ENCODE data around the gene CPNE2. TPM values are rescaled to one million over a fixed set of nuclear protein-coding genes. Genes with fewer than 3 reads are reported as not detected.

The CPNE2 gene
- total and polyA plus RNA-seq, 3 donors from 2014 or later, result 18.3 to 51.8 (median 25.2) TPM

DNA sequence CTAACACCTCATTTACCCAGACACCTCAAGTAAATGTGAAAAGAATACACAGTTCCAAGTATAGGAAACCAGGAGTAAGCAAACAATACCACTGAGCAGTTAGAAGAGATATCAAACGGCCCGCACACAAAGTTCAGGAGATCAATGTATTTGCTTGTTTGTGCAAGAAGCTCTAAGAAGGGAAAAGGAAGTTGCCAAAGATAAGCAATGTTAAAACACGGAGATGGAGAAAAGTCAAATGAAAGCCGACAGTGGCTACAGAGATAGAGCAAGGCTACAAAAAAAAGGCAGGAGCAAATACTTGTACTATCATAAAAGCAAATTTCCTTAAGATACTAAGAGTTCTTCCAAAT, 63.9 kb downstream of the CPNE2 start:
- Histone ChIP-seq H3K27ac (no peak overlapping the region), H3K4me1 (peaks cover 12% of the 10 kb centered on the region), H3K36me3 (ENCODE audit: low read depth, missing control alignments) (no peaks in the 10 kb centered on the region), H3K9me3 (no peaks in the 10 kb centered on the region), H3K4me3 (no peak overlapping the region), H3K27me3 (no peaks in the 10 kb centered on the region)
- no peak for DNase-seq
- intact Hi-C loops (cut with DNase I; ENCODE audit: low total_unique reads), result no loop called here
- 33 to 44% methylated on average over 4 of the region's 4 CpGs for WGBS, 2 donors
- TF ChIP-seq, protein P1, sequence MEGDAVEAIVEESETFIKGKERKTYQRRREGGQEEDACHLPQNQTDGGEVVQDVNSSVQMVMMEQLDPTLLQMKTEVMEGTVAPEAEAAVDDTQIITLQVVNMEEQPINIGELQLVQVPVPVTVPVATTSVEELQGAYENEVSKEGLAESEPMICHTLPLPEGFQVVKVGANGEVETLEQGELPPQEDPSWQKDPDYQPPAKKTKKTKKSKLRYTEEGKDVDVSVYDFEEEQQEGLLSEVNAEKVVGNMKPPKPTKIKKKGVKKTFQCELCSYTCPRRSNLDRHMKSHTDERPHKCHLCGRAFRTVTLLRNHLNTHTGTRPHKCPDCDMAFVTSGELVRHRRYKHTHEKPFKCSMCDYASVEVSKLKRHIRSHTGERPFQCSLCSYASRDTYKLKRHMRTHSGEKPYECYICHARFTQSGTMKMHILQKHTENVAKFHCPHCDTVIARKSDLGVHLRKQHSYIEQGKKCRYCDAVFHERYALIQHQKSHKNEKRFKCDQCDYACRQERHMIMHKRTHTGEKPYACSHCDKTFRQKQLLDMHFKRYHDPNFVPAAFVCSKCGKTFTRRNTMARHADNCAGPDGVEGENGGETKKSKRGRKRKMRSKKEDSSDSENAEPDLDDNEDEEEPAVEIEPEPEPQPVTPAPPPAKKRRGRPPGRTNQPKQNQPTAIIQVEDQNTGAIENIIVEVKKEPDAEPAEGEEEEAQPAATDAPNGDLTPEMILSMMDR (IDR thresholded peaks at IDR 0.05), result no peak
- no peak for TF ChIP-seq POLR2A (IDR thresholded peaks at IDR 0.05)

DNA sequence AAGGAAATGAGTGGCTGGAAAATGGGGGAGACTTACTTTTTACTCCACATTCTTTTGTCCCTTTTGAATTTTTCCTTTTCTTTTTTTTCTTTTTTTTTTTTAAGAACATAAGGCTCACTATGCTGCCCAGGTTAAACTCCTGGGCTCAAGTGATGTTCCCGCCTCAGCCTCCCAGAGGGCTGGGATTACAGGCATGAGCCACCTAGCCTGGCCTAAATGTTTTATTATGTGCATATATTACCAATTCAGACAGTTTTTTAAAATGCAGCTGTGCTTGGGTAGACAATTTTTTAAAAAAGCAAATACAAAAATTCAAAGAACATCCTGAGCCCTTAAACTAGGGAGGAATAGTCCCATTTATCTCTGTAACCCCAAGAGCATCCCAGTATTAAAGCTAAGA, 65.2 kb downstream of the CPNE2 start:
- no peak for DNase-seq
- TF ChIP-seq, protein P1 (IDR thresholded peaks at IDR 0.05), result no peak
- no peak for TF ChIP-seq POLR2A (IDR thresholded peaks at IDR 0.05)
- no peaks in the 10 kb centered on the region for H3K36me3 ChIP-seq (ENCODE audit: low read depth, missing control alignments)
- no peak overlapping the region for H3K27ac ChIP-seq
- intact Hi-C loops (cut with DNase I; ENCODE audit: low total_unique reads), result no loop called here
- no peak overlapping the region for H3K4me3 ChIP-seq
- no peaks in the 10 kb centered on the region for H3K4me1 ChIP-seq
- WGBS, 2 donors, result 97 to 100% methylated on average over 1 of the region's 1 CpG
- H3K27me3 ChIP-seq, result no peaks in the 10 kb centered on the region
- no peaks in the 10 kb centered on the region for H3K9me3 ChIP-seq

DNA sequence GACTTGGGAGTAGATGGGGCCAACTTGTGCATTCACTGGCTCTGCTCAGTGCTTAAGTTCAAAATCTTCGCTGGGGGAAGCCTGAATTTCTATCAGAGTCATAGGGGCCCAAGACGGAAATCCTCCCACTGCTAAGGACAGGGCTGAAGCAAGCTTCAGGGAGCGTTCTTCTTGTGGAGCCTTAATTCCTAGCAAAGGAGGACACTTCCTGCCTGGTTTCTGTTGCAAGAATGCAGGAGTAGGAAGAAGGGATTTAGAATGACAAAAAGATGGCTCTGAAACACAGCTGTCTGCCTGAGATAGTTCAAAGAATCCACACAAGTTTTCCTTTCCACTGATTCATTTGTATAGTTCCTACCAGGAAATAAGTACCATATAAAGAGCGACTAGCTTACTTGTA, 67.1 kb downstream of the CPNE2 start:
- WGBS, 2 donors, result 79 to 82% methylated on average over 4 of the region's 4 CpGs
- Histone ChIP-seq H3K27ac (no peak overlapping the region), H3K4me3 (no peak overlapping the region), H3K4me1 (no peaks in the 10 kb centered on the region), H3K36me3 (ENCODE audit: low read depth, missing control alignments) (no peaks in the 10 kb centered on the region), H3K27me3 (no peaks in the 10 kb centered on the region), H3K9me3 (no peaks in the 10 kb centered on the region)
- no peak for DNase-seq
- intact Hi-C loops (cut with DNase I; ENCODE audit: low total_unique reads), result no loop called here
- TF ChIP-seq, protein P1 (IDR thresholded peaks at IDR 0.05), result no peak
- TF ChIP-seq POLR2A (IDR thresholded peaks at IDR 0.05), result no peak

DNA sequence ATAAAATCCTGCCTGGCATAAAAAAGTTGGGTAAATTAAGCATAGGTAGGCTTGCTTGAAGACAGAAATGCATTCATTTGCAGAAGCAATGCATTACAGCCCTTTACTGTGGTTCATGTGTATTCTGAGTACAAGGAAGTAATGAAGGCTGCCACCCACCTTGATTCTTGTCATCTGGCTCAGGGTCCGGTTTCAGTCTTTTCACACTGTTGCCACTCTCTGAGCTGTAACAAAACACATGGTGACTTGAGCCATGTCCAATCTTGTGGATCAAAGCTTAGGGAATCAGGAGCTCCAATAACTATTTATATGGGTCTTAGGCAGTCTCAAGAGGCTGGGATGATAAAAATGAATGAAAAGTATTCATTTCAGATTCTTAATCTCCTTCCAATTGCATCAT, 71.5 kb downstream of the CPNE2 start:
- 60 to 62% methylated on average over 1 of the region's 1 CpG for WGBS, 2 donors
- no peak for DNase-seq
- Histone ChIP-seq H3K4me1 (no peaks in the 10 kb centered on the region), H3K36me3 (ENCODE audit: low read depth, missing control alignments) (no peaks in the 10 kb centered on the region), H3K4me3 (no peak overlapping the region), H3K27ac (no peak overlapping the region), H3K9me3 (no peaks in the 10 kb centered on the region), H3K27me3 (no peaks in the 10 kb centered on the region)
- TF ChIP-seq POLR2A (IDR thresholded peaks at IDR 0.05), result no peak
- TF ChIP-seq, protein P1 (IDR thresholded peaks at IDR 0.05), result no peak
- intact Hi-C loops (cut with DNase I; ENCODE audit: low total_unique reads), result no loop called here

DNA sequence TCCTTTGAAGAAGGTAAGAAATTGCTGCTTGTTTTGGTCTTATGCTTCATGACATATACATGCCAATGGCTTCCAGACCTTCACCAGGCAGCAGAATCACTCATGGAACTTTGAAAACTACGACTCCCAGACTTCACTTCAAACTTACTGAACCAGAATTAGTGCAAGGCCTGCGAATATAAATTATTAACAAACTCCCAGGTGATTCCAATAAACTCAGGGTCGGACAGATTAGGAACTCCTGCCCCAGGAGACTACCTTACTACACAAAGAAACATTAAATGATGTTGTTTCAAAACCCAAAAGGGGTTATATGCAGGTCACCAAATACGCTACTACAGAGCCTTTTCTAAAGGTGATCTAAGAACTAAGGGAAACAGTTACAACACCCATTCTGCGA, 73.1 kb downstream of the CPNE2 start:
- Histone ChIP-seq H3K4me3 (no peak overlapping the region), H3K4me1 (no peaks in the 10 kb centered on the region), H3K27ac (no peak overlapping the region), H3K9me3 (no peaks in the 10 kb centered on the region), H3K27me3 (no peaks in the 10 kb centered on the region), H3K36me3 (ENCODE audit: low read depth, missing control alignments) (no peaks in the 10 kb centered on the region)
- DNase-seq, result no peak
- 83 to 86% methylated on average over 5 of the region's 5 CpGs for WGBS, 2 donors
- intact Hi-C loops (cut with DNase I; ENCODE audit: low total_unique reads), result loop anchor here (5.0 kb wide), 1 partner anchor 73 kb away; the partner anchor contains the start of gene CPNE2
- TF ChIP-seq, protein P1 (IDR thresholded peaks at IDR 0.05), result no peak
- no peak for TF ChIP-seq POLR2A (IDR thresholded peaks at IDR 0.05)

Data from testis (tissue), 3 donors.